ENCODE results near the gene DNASE1L2.

The DNASE1L2 gene

DNA sequence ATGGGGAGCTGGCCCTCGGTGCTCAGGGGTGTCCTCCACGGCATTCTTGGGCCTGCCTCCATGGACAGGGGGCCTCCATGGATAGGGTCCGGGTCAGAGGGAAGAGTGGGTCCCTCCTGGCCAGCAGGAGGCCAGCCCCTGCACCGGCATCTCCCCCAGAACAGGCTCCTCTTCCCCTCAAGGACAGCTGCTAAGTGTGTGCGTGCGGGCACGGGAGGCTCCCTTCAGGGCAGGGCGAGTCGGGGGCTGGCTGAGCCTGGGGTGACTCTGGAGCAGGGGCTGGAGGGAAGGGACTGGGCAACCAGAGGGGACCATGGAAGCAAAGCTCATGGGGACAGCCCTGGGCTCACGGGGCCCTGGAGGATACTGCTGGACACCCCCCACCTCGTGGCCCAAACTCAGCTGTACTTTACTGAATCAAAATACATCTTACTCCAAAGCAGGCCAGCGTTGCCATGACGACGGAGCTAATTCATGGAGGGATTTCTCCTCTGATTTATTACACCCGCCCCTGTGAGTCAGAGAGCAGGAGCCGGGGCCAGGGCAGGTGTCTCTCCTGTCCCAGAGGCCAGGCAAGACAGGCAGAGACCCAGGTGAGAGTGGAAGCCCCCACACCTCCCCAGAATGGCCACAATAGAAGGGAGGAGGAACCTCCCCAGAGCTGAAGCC lies 41.9 kb upstream of the DNASE1L2 start:
- TF ChIP-seq ZNF521 (tag by site-specific recombination; IDR thresholded peaks at IDR 0.05) (no peak), PRDM6 (tag by site-specific recombination; IDR thresholded peaks at IDR 0.05) (no peak), ZBTB20 (tag by site-specific recombination; IDR thresholded peaks at IDR 0.05) (0 out of 2 replicates have a peak, but pooled peaks have one; percentile 11)
- TF ChIP-seq, protein P1, sequence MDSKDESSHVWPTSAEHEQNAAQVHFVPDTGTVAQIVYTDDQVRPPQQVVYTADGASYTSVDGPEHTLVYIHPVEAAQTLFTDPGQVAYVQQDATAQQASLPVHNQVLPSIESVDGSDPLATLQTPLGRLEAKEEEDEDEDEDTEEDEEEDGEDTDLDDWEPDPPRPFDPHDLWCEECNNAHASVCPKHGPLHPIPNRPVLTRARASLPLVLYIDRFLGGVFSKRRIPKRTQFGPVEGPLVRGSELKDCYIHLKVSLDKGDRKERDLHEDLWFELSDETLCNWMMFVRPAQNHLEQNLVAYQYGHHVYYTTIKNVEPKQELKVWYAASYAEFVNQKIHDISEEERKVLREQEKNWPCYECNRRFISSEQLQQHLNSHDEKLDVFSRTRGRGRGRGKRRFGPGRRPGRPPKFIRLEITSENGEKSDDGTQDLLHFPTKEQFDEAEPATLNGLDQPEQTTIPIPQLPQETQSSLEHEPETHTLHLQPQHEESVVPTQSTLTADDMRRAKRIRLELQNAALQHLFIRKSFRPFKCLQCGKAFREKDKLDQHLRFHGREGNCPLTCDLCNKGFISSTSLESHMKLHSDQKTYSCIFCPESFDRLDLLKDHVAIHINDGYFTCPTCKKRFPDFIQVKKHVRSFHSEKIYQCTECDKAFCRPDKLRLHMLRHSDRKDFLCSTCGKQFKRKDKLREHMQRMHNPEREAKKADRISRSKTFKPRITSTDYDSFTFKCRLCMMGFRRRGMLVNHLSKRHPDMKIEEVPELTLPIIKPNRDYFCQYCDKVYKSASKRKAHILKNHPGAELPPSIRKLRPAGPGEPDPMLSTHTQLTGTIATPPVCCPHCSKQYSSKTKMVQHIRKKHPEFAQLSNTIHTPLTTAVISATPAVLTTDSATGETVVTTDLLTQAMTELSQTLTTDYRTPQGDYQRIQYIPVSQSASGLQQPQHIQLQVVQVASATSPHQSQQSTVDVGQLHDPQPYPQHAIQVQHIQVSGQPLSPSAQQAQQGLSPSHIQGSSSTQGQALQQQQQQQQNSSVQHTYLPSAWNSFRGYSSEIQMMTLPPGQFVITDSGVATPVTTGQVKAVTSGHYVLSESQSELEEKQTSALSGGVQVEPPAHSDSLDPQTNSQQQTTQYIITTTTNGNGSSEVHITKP (tag by site-specific recombination; IDR thresholded peaks at IDR 0.05), result peak; percentile 42; the same call in 1 of the 2 replicates
- no peak overlapping the region for H3K27ac ChIP-seq (ENCODE audit: extremely low read depth, low read depth, low read length)
- H3K4me3 ChIP-seq (ENCODE audit: low read depth, low read length), result no peak overlapping the region
- peaks cover 9% of the 10 kb centered on the region; the same call in 1 of the 2 replicates for H3K4me1 ChIP-seq (ENCODE audit: control insufficient read depth, insufficient read depth, low read length)
- H3K9me3 ChIP-seq (ENCODE audit: control insufficient read depth, insufficient read depth, low read depth, low read length), result no peaks in the 10 kb centered on the region
- no peaks in the 10 kb centered on the region for H3K36me3 ChIP-seq (ENCODE audit: control insufficient read depth in 2 of 2, insufficient read depth in 1 of 2, low read length in 2 of 2)
- POLR2A ChIA-PET, result interaction anchor here (0.6 to 2.5 kb wide), 12 partner anchors 10 to 266 kb away, joined by 3 to 30 read pairs (median 6); partner anchors contain the start of genes BRICD5, DNASE1L2, ECI1 and MLST8
- CTCF ChIA-PET, result interaction anchor here (0.5 to 3.4 kb wide), 14 partner anchors 9 to 1950 kb away, joined by 3 to 28 read pairs (median 4); partner anchors contain the start of genes ABCA3, ECI1 and MLST8

DNA sequence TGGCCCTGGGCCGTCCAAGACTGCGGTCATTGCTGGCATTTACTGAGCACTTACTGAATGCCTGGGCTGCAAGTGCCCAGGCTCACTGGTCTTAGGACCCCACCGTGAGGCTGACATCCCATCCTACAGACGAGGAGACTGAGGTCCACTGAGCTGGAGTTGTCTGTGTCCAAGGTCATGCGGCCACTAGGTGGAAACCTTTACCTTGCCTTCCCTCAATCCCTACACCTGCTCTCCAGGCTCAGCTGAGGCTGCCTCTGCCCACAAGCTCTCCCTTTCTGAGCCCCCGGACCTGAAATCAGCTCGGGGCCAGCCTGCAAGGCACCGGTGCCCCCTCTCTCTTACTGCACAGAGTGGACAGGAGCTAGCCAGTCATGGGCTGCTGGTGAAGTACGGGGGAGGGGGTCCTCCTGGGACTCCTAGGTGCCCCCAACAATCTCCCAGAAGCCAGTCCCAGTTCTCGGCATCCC lies 41.4 kb upstream of the DNASE1L2 start:
- CTCF ChIA-PET, result interaction anchor here (0.5 to 3.4 kb wide), 15 partner anchors 8 to 1950 kb away, joined by 3 to 28 read pairs (median 3); partner anchors contain the start of genes ABCA3, ECI1 and MLST8
- TF ChIP-seq MZF1 (tag by site-specific recombination; IDR thresholded peaks at IDR 0.05; ENCODE audit: borderline replicate concordance), result no peak
- 0 out of 2 replicates have a peak, but pooled peaks have one; percentile 19 for TF ChIP-seq ZFHX2 (tag by site-specific recombination; conservative IDR thresholded peaks at IDR 0.05)
- 0 out of 2 replicates have a peak, but pooled peaks have one; percentile 33 for TF ChIP-seq ZNF610 (tag by site-specific recombination; IDR thresholded peaks at IDR 0.05; ENCODE audit: borderline replicate concordance)
- TF ChIP-seq ZBTB17 (tag by site-specific recombination; IDR thresholded peaks at IDR 0.05), result peak; percentile 72; the same call in 1 of the 2 replicates
- no peak for TF ChIP-seq ZBTB48 (tag by site-specific recombination; IDR thresholded peaks at IDR 0.05)
- TF ChIP-seq ZNF335 (tag by site-specific recombination; conservative IDR thresholded peaks at IDR 0.05), result no peak
- TF ChIP-seq ZNF585B (tag by site-specific recombination; IDR thresholded peaks at IDR 0.05), result no peak
- TF ChIP-seq, protein P2, sequence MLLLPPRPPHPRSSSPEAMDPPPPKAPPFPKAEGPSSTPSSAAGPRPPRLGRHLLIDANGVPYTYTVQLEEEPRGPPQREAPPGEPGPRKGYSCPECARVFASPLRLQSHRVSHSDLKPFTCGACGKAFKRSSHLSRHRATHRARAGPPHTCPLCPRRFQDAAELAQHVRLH (tag by site-specific recombination; IDR thresholded peaks at IDR 0.05), result peak; percentile 72
- no peak for TF ChIP-seq YY2 (tag by site-specific recombination; IDR thresholded peaks at IDR 0.05)
- TF ChIP-seq ZXDB (tag by site-specific recombination; IDR thresholded peaks at IDR 0.05), result 0 out of 2 replicates have a peak, but pooled peaks have one; percentile 16
- peak; percentile 52; the same call in 1 of the 2 replicates for TF ChIP-seq ZEB2 (tag by site-specific recombination; IDR thresholded peaks at IDR 0.05)
- TF ChIP-seq ZNF623 (tag by site-specific recombination; IDR thresholded peaks at IDR 0.05), result peak; percentile 17; the same call in 1 of the 2 replicates
- peak; percentile 74 for TF ChIP-seq ZNF664 (tag by site-specific recombination; IDR thresholded peaks at IDR 0.05)
- TF ChIP-seq SP7 (tag by site-specific recombination; IDR thresholded peaks at IDR 0.05), result peak; percentile 36; the same call in 1 of the 2 replicates
- 0 out of 2 replicates have a peak, but pooled peaks have one; percentile 30 for TF ChIP-seq BCL11B (tag by site-specific recombination; IDR thresholded peaks at IDR 0.05; ENCODE audit: low read depth)
- TF ChIP-seq OVOL3 (tag by site-specific recombination; IDR thresholded peaks at IDR 0.05), result no peak
- TF ChIP-seq, protein P3, sequence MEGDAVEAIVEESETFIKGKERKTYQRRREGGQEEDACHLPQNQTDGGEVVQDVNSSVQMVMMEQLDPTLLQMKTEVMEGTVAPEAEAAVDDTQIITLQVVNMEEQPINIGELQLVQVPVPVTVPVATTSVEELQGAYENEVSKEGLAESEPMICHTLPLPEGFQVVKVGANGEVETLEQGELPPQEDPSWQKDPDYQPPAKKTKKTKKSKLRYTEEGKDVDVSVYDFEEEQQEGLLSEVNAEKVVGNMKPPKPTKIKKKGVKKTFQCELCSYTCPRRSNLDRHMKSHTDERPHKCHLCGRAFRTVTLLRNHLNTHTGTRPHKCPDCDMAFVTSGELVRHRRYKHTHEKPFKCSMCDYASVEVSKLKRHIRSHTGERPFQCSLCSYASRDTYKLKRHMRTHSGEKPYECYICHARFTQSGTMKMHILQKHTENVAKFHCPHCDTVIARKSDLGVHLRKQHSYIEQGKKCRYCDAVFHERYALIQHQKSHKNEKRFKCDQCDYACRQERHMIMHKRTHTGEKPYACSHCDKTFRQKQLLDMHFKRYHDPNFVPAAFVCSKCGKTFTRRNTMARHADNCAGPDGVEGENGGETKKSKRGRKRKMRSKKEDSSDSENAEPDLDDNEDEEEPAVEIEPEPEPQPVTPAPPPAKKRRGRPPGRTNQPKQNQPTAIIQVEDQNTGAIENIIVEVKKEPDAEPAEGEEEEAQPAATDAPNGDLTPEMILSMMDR (tag by site-specific recombination; IDR thresholded peaks at IDR 0.05), result peak; percentile 89
- TF ChIP-seq ZSCAN5A (tag by site-specific recombination; IDR thresholded peaks at IDR 0.05), result peak; percentile 71; the same call in 1 of the 2 replicates
- no peak for TF ChIP-seq ZFP69B (tag by site-specific recombination; IDR thresholded peaks at IDR 0.05)
- TF ChIP-seq ZBTB7A (tag by site-specific recombination; IDR thresholded peaks at IDR 0.05; ENCODE audit: low read depth), result peak; percentile 83; the same call in 1 of the 2 replicates

More for the DNA sequence above, 41.4 kb upstream of the DNASE1L2 start:
- Histone ChIP-seq H3K9me3 (ENCODE audit: control insufficient read depth, insufficient read depth, low read depth, low read length) (no peaks in the 10 kb centered on the region), H3K27ac (ENCODE audit: extremely low read depth, low read depth, low read length) (no peak overlapping the region), H3K4me1 (ENCODE audit: control insufficient read depth, insufficient read depth, low read length) (peaks cover 9% of the 10 kb centered on the region; the same call in 1 of the 2 replicates), H3K36me3 (ENCODE audit: control insufficient read depth in 2 of 2, insufficient read depth in 1 of 2, low read length in 2 of 2) (no peaks in the 10 kb centered on the region), H3K4me3 (ENCODE audit: low read depth, low read length) (no peak overlapping the region)
- POLR2A ChIA-PET, result interaction anchor here (0.6 to 2.5 kb wide), 14 partner anchors 10 to 265 kb away, joined by 3 to 30 read pairs (median 4); partner anchors contain the start of genes BRICD5, DNASE1L2, E4F1 and ECI1

Measured in HEK293 (cell line).